Chondrocyte (in vitro differentiated cells): ENCODE data around the gene ZSCAN1. TPM values are rescaled to one million over a fixed set of nuclear protein-coding genes. Genes with fewer than 3 reads are reported as not detected.

Experiments
- DNase-seq: peaks from one replicate; pipeline ENCODE4 v3.0.0; 2021; ENCODE audit warnings: mixed read lengths, low spot score
- H3K27ac Mint-ChIP-seq: one replicate; pipeline ENCODE4 v1.8.0; 2021; ENCODE audit warnings: mild to moderate bottlenecking, moderate library complexity, mixed read lengths; ENCODE audit not compliant: unreplicated experiment
- H3K27me3 Mint-ChIP-seq: 2 replicates; pipeline ENCODE4 v1.8.0; 2021; ENCODE audit warnings: low read depth, mixed read lengths
- H3K36me3 Mint-ChIP-seq: 2 replicates; pipeline ENCODE4 v1.8.0; 2021; ENCODE audit warnings: low read depth, mixed read lengths
- H3K4me1 Mint-ChIP-seq: 2 replicates; pipeline ENCODE4 v1.8.0; 2021; ENCODE audit warnings: low read depth, mild to moderate bottlenecking, mixed read lengths
- H3K4me3 Mint-ChIP-seq: one replicate; pipeline ENCODE4 v1.8.0; 2021; ENCODE audit warnings: mild to moderate bottlenecking, moderate library complexity, mixed read lengths; ENCODE audit not compliant: unreplicated experiment
- H3K9me3 Mint-ChIP-seq: 2 replicates; pipeline ENCODE4 v1.8.0; 2021; ENCODE audit warnings: low read depth, mixed read lengths
- total RNA-seq: library from RNA; stranded (reverse); gene quantifications from 3 replicates; pipeline ENCODE4 v1.2.1, GENCODE V29; 2021
- TF ChIP-seq, protein P1 (sequence below): fragments of 200-600 bp; sonication (generic); IDR thresholded peaks from 2 replicates; pipeline ENCODE4 v1.5.0; 2021; ENCODE audit warnings: antibody characterized with exemption, mild to moderate bottlenecking, moderate library complexity

The ZSCAN1 gene
- total RNA-seq, 1 donor from 2014 or later: 0.37 TPM

DNA sequence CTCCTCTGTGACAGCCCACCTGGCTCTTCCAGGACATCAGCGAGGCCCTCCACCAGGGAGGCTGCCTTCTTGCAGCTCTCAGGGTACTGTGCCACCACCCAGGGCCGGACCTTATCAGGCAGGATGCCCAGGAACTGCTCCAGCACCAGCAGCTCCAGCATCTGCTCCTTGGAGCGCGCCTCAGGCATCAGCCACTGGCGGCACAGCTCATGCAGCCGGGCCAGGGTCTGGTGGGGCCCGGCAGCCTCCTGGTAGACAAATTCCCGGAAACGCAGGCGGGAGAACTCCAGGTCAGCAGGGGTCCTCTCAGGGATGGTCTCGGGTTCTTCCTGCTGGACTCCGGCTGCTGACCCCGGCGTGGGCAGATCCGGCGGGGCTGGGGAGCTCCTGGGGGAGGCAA lies 56.0 kb downstream of the ZSCAN1 start:
- Mint-ChIP-seq H3K36me3 (peaks cover 41% of the 10 kb centered on the region), H3K9me3 (peaks cover 20% of the 10 kb centered on the region), H3K27ac (no peak overlapping the region), H3K4me3 (no peak overlapping the region), H3K4me1 (no peaks in the 10 kb centered on the region), H3K27me3 (no peaks in the 10 kb centered on the region)
- TF ChIP-seq, protein P1, sequence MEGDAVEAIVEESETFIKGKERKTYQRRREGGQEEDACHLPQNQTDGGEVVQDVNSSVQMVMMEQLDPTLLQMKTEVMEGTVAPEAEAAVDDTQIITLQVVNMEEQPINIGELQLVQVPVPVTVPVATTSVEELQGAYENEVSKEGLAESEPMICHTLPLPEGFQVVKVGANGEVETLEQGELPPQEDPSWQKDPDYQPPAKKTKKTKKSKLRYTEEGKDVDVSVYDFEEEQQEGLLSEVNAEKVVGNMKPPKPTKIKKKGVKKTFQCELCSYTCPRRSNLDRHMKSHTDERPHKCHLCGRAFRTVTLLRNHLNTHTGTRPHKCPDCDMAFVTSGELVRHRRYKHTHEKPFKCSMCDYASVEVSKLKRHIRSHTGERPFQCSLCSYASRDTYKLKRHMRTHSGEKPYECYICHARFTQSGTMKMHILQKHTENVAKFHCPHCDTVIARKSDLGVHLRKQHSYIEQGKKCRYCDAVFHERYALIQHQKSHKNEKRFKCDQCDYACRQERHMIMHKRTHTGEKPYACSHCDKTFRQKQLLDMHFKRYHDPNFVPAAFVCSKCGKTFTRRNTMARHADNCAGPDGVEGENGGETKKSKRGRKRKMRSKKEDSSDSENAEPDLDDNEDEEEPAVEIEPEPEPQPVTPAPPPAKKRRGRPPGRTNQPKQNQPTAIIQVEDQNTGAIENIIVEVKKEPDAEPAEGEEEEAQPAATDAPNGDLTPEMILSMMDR: no peak
- DNase-seq: peak; percentile 76

DNA sequence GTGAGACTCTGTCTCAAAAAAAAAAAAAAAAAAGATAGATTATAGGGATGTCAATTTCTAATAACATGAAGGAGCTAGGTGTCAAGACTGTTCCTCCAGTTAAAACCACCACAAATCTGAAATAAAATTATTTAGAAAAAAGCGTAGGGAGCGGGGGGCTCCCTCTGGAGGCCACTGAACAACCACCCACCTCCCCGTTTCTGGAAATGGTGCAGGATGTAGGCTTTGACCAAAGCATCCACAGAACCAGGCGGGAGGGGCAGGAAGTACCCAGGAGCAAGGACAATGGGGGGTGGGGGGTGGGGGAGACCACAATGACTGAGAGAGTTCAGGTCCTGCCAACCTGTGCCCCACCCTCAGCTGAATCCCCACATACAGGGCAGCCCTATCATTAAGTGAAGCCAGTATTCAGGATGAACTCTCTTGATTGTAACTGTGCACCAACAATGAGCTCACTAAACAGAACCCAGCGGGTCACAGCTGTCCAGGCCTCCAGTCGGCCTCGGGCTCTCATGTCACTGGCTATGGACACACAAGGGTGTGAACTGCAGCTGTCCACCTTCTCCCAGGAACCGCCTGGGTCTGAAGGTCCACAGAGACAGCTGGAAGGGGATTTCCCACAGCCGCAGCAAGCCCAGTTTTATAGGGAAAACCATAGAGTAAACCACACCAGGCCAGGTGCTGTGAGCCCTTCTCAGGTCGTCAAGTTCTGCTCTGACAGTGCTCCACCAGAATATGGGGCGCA lies 57.6 kb downstream of the ZSCAN1 start:
- H3K4me1 Mint-ChIP-seq: no peaks in the 10 kb centered on the region
- no peak overlapping the region for H3K4me3 Mint-ChIP-seq
- no peak for DNase-seq
- H3K27me3 Mint-ChIP-seq: no peaks in the 10 kb centered on the region
- TF ChIP-seq, protein P1: no peak
- H3K36me3 Mint-ChIP-seq: peaks cover 41% of the 10 kb centered on the region
- H3K27ac Mint-ChIP-seq: no peak overlapping the region
- H3K9me3 Mint-ChIP-seq: peaks cover 24% of the 10 kb centered on the region

DNA sequence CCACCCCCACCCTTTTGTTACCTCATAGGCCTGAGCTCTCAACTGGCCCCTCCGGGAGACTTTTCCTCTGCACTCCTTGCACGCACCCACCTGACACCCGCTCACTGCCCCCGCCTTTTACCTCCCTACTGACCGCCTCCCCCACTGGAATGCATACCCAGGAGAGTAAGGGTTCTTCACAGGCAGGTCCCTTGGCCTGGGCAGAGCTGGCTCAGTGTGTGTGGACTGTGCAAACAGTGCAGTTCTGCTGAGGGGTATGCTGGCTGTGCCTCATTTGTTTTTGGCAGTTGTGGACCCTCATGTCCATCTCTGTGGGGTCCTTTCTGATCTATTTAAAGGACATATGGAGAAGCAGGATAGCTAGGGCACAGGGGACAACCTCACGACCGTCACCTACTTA lies 59.2 kb downstream of the ZSCAN1 start:
- H3K4me3 Mint-ChIP-seq: no peak overlapping the region
- peaks cover 4% of the 10 kb centered on the region for H3K4me1 Mint-ChIP-seq
- TF ChIP-seq, protein P1: no peak
- DNase-seq: no peak
- no peaks in the 10 kb centered on the region for H3K27me3 Mint-ChIP-seq
- no peak overlapping the region for H3K27ac Mint-ChIP-seq
- peaks cover 36% of the 10 kb centered on the region for H3K36me3 Mint-ChIP-seq
- peaks cover 26% of the 10 kb centered on the region for H3K9me3 Mint-ChIP-seq

DNA sequence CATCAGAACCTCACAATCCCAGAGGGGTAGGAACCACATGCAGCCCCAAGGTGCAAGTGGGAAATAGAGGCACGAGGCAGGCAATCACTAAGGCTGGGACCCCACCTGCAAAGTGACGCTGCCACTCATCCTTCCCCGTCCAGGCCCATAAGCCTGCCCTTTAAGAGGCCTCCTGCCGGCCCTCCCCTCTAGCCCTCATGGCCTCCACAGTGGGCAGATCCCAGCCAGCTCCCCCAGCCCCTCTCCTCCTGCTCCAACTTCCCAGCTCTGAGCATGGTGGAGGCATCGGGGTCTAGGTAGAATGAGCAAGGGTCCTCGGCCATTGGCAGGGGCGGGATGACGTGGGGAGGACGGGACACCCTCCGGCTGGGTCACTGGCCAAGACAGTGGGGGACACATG lies 61.5 kb downstream of the ZSCAN1 start:
- Mint-ChIP-seq H3K27me3 (no peaks in the 10 kb centered on the region), H3K4me3 (no peak overlapping the region), H3K27ac (no peak overlapping the region), H3K36me3 (peaks cover 29% of the 10 kb centered on the region), H3K9me3 (peaks cover 31% of the 10 kb centered on the region), H3K4me1 (peaks cover 11% of the 10 kb centered on the region)
- DNase-seq: no peak
- TF ChIP-seq, protein P1: no peak

DNA sequence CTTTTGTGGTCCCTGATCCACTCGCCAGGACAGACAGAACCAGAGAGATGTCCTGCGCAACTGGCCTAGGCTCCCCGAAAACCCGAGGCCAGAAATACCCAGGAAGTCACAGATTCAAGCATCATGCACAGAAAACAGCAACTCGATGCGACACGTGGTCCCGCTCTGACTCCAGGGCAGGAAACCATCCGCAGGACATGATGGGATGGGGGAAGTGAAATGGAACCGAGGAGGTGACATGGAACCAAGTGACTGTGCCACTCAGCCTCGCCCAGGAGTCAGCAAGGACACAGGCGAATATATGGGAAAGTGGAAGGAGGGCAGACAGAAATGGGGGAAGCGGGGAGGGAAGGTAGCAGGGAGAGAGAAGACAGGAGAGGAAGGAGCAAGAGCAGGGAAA lies 63.1 kb downstream of the ZSCAN1 start:
- Mint-ChIP-seq H3K9me3 (peaks cover 29% of the 10 kb centered on the region), H3K27me3 (no peaks in the 10 kb centered on the region), H3K4me3 (peak overlapping the region; percentile 59), H3K27ac (peak overlapping the region; percentile 71), H3K36me3 (peaks cover 23% of the 10 kb centered on the region), H3K4me1 (peaks cover 11% of the 10 kb centered on the region)
- TF ChIP-seq, protein P1: no peak
- DNase-seq: no peak
